HG03521 (cell line): ENCODE results near the gene PPP1R10.
A peak's percentile ranks its signal among the peaks of the same experiment; 100 is the strongest.
"Not testable (repeated sequence)": the region's sequence is repeated elsewhere in the genome, so short reads cannot be mapped to it uniquely, and the experiment has no call there.

ENCODE experiments used
- ATAC-seq: cut with Tn5 transposase; IDR thresholded peaks from one replicate; pipeline ENCODE4 v1.9.1; 2021; ENCODE audit warnings: mild to moderate bottlenecking, moderate library complexity; ENCODE audit not compliant: unreplicated experiment

PPP1R10 gene

GRCh38 chr6:30599625-30600324 is 17.3 kb downstream of the PPP1R10 start:
- no peak for ATAC-seq

GRCh38 chr6:30598912-30599624 is 18.0 kb downstream of the PPP1R10 start:
- no peak for ATAC-seq

- not testable (repeated sequence) for ATAC-seq
Measured at GRCh38 chr6:30597315-30598144, 19.5 kb downstream of the PPP1R10 start.

GRCh38 chr6:30592287-30592686 is 24.8 kb downstream of the PPP1R10 start:
- ATAC-seq, result no peak

- no peak for ATAC-seq
Measured at GRCh38 chr6:30591008-30591407, 26.0 kb downstream of the PPP1R10 start.

GRCh38 chr6:30590509-30590908 is 26.5 kb downstream of the PPP1R10 start:
- ATAC-seq, result no peak

GRCh38 chr6:30589754-30590358 is 27.2 kb downstream of the PPP1R10 start:
- no peak for ATAC-seq

GRCh38 chr6:30583921-30584320 is 33.1 kb downstream of the PPP1R10 start:
- ATAC-seq, result no peak

GRCh38 chr6:30578051-30578450 is 39.0 kb downstream of the PPP1R10 start:
- ATAC-seq, result no peak

GRCh38 chr6:30573113-30573512 is 43.9 kb downstream of the PPP1R10 start:
- ATAC-seq, result no peak

GRCh38 chr6:30572148-30572547 is 44.9 kb downstream of the PPP1R10 start:
- ATAC-seq, result no peak

GRCh38 chr6:30571762-30572082 is 45.3 kb downstream of the PPP1R10 start:
- no peak for ATAC-seq

GRCh38 chr6:30571075-30571761 is 45.8 kb downstream of the PPP1R10 start, which contains the start of gene ABCF1:
ABCF1 (plus strand) TSS chr6:30571442; CDS start chr6:30571488, 46 bp downstream.
- ATAC-seq, result peak; percentile 95

- peak; percentile 14 for ATAC-seq
Measured at GRCh38 chr6:30570740-30571074, 46.3 kb downstream of the PPP1R10 start.

GRCh38 chr6:30570263-30570662 is 46.8 kb downstream of the PPP1R10 start:
- no peak for ATAC-seq

- ATAC-seq, result no peak
Measured at GRCh38 chr6:30568245-30568644, 48.8 kb downstream of the PPP1R10 start.

GRCh38 chr6:30565772-30566171 is 51.3 kb downstream of the PPP1R10 start:
- no peak for ATAC-seq

- no peak for ATAC-seq
Measured at GRCh38 chr6:30564114-30564513, 52.9 kb downstream of the PPP1R10 start.

GRCh38 chr6:30562470-30563425 is 54.3 kb downstream of the PPP1R10 start:
- ATAC-seq, result no peak

GRCh38 chr6:30560930-30561329 is 56.1 kb downstream of the PPP1R10 start:
- no peak for ATAC-seq
